Stimulated activated CD8-positive, alpha-beta memory T cell treated with anti-CD3 and anti-CD28 coated beads, Interleukin-15, amount 100 ng/mL, for 48 hours (primary cell): ENCODE measurements around the gene MAN1C1.
"Not testable (repeated sequence)": the region's sequence is repeated elsewhere in the genome, so short reads cannot be mapped to it uniquely, and the experiment has no call there.

ENCODE experiments used
- DNase-seq, 2 donors: peaks; one replicate each; pipeline ENCODE4 v3.0.0-alpha.2; 2020; ENCODE audit warnings: low read depth in 2 of 2

Gene MAN1C1

GRCh38 chr1:25715888-25716287 is 99.3 kb downstream of the MAN1C1 start:
- DNase-seq: no peak

- no peak for DNase-seq
Measured at GRCh38 chr1:25716320-25716719, 99.7 kb downstream of the MAN1C1 start.

GRCh38 chr1:25718732-25719131 is 102.1 kb downstream of the MAN1C1 start:
- no peak for DNase-seq

- no peak for DNase-seq
Measured at GRCh38 chr1:25720624-25721023, 104.0 kb downstream of the MAN1C1 start.

- no peak for DNase-seq
Measured at GRCh38 chr1:25723250-25723880, 106.8 kb downstream of the MAN1C1 start.

- DNase-seq: no peak
Measured at GRCh38 chr1:25724201-25724600, 107.6 kb downstream of the MAN1C1 start.

GRCh38 chr1:25724966-25725365 is 108.4 kb downstream of the MAN1C1 start:
- no peak for DNase-seq

- DNase-seq: no peak
Measured at GRCh38 chr1:25725482-25725881, 108.9 kb downstream of the MAN1C1 start.

GRCh38 chr1:25727088-25727487 is 110.5 kb downstream of the MAN1C1 start:
- DNase-seq: no peak

- DNase-seq: no peak
Measured at GRCh38 chr1:25727635-25728286, 111.2 kb downstream of the MAN1C1 start.

GRCh38 chr1:25728301-25728935 is 111.8 kb downstream of the MAN1C1 start:
- no peak for DNase-seq

GRCh38 chr1:25729045-25729444 is 112.5 kb downstream of the MAN1C1 start:
- no peak for DNase-seq

- no peak for DNase-seq
Measured at GRCh38 chr1:25729790-25730644, 113.4 kb downstream of the MAN1C1 start.

GRCh38 chr1:25731148-25731547 is 114.6 kb downstream of the MAN1C1 start:
- DNase-seq: no peak

- DNase-seq: no peak
Measured at GRCh38 chr1:25731626-25732370, 115.2 kb downstream of the MAN1C1 start.

- DNase-seq: no peak
Measured at GRCh38 chr1:25732821-25733220, 116.2 kb downstream of the MAN1C1 start.

GRCh38 chr1:25733271-25733670 is 116.7 kb downstream of the MAN1C1 start:
- DNase-seq: no peak

GRCh38 chr1:25734991-25735390 is 118.4 kb downstream of the MAN1C1 start:
- not testable (repeated sequence) for DNase-seq

GRCh38 chr1:25735956-25736529 is 119.5 kb downstream of the MAN1C1 start:
- no peak for DNase-seq

GRCh38 chr1:25737130-25737529 is 120.5 kb downstream of the MAN1C1 start:
- DNase-seq: no peak

GRCh38 chr1:25738499-25738898 is 121.9 kb downstream of the MAN1C1 start:
- no peak for DNase-seq
